ENCODE data around the gene ASAP2. TPM values are rescaled to one million over a fixed set of nuclear protein-coding genes. Genes with fewer than 3 reads are reported as not detected.

ASAP2 gene
- total RNA-seq, 1 donor from 2014 or later, result 10.1 TPM

DNA sequence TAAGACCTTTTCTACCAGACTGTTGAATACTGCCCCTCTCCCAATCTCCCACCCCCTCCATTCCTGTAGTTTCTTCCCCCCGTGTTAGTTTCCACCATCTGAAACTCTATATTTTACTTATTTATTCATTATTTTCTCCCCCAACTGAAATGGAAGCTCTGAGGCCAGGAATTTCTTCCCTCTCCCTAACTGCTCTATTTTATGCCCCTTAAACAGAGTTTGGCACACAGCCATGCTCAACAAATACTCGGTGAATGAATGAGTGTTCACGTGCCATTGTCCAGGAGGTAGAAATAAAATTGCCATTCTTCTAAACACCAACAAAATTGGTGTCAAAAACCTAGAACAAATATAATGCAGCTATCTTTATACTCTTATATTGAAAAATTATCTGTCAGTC lies 211.1 kb downstream of the ASAP2 start:
- intact Hi-C loops (cut with micrococcal nuclease), result no loop called here

GRCh38 chr2:9418746-9419145 lies 212.1 kb downstream of the ASAP2 start:
- ATAC-seq (no peak), DNase-seq (no peak)
- intact Hi-C loops (cut with micrococcal nuclease), result no loop called here

More for the DNA sequence above, 211.1 kb downstream of the ASAP2 start:
- DNase-seq (no peak), ATAC-seq (no peak)

GRCh38 chr2:9419541-9419940 lies 212.9 kb downstream of the ASAP2 start:
- no peak for DNase-seq
- ATAC-seq, result no peak
- intact Hi-C loops (cut with micrococcal nuclease), result no loop called here

DNA sequence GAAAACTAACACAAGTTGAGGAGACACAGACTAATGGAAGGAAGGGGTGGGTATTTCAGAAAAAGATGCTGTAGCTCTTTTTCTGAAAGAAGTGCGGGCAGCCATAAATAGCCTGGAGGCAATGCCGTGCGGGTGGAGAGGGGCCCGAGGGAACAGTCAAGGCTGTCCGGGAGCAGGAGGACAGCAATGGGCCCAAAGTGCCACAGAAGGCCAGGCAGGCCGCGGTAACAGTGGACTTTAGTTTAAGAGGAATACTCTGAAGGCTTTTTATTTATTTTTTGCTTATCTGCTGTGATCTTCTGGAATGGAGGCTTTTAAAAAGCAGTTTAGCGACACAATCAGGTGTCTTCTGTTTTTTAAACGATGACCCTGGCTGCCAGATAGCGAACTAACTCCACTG lies 213.9 kb downstream of the ASAP2 start:
- no peak for DNase-seq
- intact Hi-C loops (cut with micrococcal nuclease), result no loop called here
- ATAC-seq, result no peak

GRCh38 chr2:9422321-9423099 lies 215.9 kb downstream of the ASAP2 start:
- ATAC-seq, result peak; percentile 46
- intact Hi-C loops (cut with micrococcal nuclease), result no loop called here
- DNase-seq, result peak; percentile 70

DNA sequence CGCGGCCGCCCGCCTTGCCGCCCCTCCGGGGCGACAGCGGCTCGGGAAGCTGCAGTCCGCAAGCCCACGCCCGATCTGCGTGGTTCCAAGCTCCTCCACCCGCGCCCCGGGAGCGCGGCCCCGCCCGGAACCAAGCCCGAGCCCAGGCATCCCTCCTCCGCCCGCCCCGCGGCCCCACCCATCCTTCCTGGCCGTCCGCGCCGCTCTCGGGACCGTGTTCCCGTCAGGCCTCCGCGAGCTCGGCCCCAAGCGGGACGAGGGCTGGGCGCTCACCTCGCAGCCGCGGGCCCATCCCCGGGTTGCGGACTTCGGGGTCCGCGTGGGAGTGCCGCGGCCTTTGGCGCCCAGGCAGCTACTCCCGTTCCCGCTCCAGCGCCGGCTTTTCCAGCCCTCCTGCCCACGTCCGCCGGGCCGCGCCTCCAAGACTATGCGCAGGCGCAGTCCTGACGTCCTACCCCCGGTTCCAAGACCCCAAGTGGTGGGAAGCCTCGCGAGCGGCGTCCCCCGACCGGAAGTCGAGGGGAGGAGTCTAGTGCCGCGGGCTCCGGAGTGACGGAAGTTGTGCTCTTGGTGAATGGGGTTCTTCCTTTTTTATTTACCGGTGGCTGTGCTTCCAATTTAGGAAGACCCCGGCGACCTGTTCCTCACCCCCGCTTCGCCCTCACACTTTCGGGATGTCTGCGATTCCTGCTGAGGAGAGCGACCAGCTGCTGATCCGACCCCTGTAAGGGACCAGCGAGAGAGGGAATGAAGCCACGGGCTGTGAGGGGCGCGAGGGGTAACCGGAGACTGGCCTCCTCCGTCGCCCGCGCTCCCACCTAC lies 216.7 kb downstream of the ASAP2 start, which contains the start of the genes CPSF3 and ITGB1BP1:
CPSF3 (plus strand) TSS at position 555 of the 822 bp plus-strand sequence; CDS start at position 675, 120 bp downstream.
ITGB1BP1 (minus strand) TSS at position 429 of the 822 bp plus-strand sequence. CDS start 4,831 bp downstream, outside the sequence.
- intact Hi-C loops (cut with micrococcal nuclease), result no loop called here
- ATAC-seq, result peak; percentile 97
- peak; percentile 99 for DNase-seq

DNA sequence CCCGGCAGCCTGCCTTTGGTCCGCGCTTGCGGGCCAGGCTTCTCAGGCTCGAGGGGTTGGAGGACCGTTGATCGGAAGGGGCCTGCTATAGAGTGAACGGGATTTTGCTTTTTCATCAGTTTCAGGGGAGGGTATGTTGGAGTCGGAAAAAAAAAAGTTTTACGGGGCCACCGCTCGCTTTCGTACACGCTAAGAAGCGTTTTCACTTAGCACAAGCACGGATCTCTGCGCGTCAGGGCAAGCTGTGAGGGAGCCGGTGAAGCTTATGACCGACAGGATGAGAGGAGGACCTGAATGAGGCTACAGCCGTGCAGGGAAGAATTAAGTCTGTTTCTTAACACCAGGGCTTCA lies 217.3 kb downstream of the ASAP2 start:
- intact Hi-C loops (cut with micrococcal nuclease), result no loop called here
- ATAC-seq, result no peak
- no peak for DNase-seq

- intact Hi-C loops (cut with micrococcal nuclease), result no loop called here
- no peak for ATAC-seq
- no peak for DNase-seq
Observed at GRCh38 chr2:9424447-9425164, 218.0 kb downstream of the ASAP2 start.

- intact Hi-C loops (cut with micrococcal nuclease), result no loop called here
- no peak for ATAC-seq
- DNase-seq, result no peak
Observed at GRCh38 chr2:9428965-9429577, 222.5 kb downstream of the ASAP2 start.

GRCh38 chr2:9430316-9431293 lies 224.0 kb downstream of the ASAP2 start:
- no peak for DNase-seq
- intact Hi-C loops (cut with micrococcal nuclease), result no loop called here
- no peak for ATAC-seq

DNA sequence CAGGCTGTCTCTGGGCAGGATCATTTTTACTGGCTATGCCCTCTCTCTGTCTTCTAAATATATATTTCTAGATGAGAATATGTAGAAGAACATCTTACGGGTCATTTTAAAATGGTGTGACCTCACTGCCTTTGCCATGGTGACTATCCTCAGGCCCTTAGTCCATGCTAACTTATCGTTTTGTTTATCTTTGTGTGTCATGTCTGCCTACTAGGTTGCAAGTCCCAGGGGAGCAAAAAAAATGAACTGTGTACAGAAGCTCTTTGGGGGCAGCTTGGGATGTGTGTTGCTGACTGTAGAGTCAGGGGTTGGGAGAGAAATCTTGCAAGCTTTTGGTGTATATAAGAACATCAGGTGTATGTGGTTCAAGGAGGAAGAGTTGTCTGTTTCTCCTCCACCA lies 227.9 kb downstream of the ASAP2 start:
- no peak for ATAC-seq
- no peak for DNase-seq
- intact Hi-C loops (cut with micrococcal nuclease), result no loop called here

GRCh38 chr2:9439536-9439935 lies 232.9 kb downstream of the ASAP2 start:
- intact Hi-C loops (cut with micrococcal nuclease), result no loop called here
- no peak for DNase-seq
- ATAC-seq, result no peak

GRCh38 chr2:9440058-9440727 lies 233.6 kb downstream of the ASAP2 start:
- DNase-seq, result no peak
- intact Hi-C loops (cut with micrococcal nuclease), result no loop called here
- no peak for ATAC-seq

- intact Hi-C loops (cut with micrococcal nuclease), result no loop called here
- DNase-seq (no peak), ATAC-seq (no peak)
Observed at GRCh38 chr2:9441556-9441955, 234.9 kb downstream of the ASAP2 start.

- no peak for ATAC-seq
- intact Hi-C loops (cut with micrococcal nuclease), result no loop called here
- DNase-seq, result no peak
Observed at GRCh38 chr2:9443526-9443925, 236.9 kb downstream of the ASAP2 start.

DNA sequence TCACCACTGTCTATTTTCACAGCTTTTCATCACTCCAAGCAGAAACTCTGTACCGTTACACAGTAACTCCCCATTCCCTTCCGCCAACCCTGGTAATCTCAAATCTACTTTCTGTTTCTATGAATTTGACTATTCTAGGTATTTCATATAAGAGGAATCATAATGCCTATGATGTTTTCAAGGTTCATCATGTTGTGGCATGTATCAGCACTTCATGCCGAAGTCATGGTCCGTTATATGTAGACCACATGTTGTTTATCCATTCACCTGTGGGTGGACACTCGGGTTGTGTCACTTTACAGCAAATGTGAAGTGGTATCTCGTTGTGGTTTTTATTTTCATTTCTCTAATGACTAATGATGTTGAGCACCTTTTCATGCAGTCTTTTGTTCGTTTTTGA lies 238.5 kb downstream of the ASAP2 start:
- ATAC-seq (no peak), DNase-seq (no peak)
- intact Hi-C loops (cut with micrococcal nuclease), result no loop called here

DNA sequence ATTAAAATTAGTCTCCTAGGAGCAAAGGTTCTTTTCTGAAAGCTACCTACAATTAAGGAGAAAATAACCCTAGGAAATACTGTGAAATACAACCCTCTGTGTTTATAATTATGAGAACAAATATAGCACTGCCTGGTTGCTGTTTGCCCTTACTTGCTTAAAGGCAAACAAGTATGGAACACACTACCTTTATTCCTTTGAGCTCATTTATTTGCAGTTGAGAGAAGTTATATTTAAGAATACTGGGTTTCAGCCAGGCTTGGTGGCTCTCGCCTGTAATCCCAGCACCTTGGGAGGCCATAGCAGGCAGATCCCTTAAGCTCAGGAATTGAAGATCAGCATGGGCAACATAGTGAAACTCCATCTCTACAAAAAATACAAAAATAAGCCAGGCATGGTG lies 244.6 kb downstream of the ASAP2 start:
- intact Hi-C loops (cut with micrococcal nuclease), result no loop called here
- ATAC-seq (no peak), DNase-seq (no peak)
